NCI-H526 (cell line): ENCODE measurements around the gene CST1.
A peak's percentile ranks its signal among the peaks of the same experiment; 100 is the strongest.
"Not testable (repeated sequence)": the region's sequence is repeated elsewhere in the genome, so short reads cannot be mapped to it uniquely, and the experiment has no call there.

Source experiments
- DNase-seq, 2 experiments: peaks; one replicate each; lab custom pipeline; 2025; lab: John Stamatoyannopoulos, UW

CST1 gene

GRCh38 chr20:23754731-23755130 lies 4.0 kb upstream of the CST1 start:
- DNase-seq: no peak

- no peak for DNase-seq
These were observed 2.9 kb upstream of the CST1 start for GRCh38 chr20:23753589-23753988.

- DNase-seq: no peak
These were observed 2.4 kb upstream of the CST1 start for GRCh38 chr20:23753194-23753548.

- DNase-seq: no peak
These were observed 1.9 kb upstream of the CST1 start for GRCh38 chr20:23752481-23753193.

GRCh38 chr20:23752019-23752418 lies 1.3 kb upstream of the CST1 start:
- DNase-seq: no peak

- DNase-seq: no peak
These were observed 989 bp downstream of the CST1 start for GRCh38 chr20:23749746-23750145.

GRCh38 chr20:23748975-23749374 lies 1.8 kb downstream of the CST1 start:
- DNase-seq: not testable (repeated sequence)

- DNase-seq: not testable (repeated sequence)
These were observed 3.2 kb downstream of the CST1 start for GRCh38 chr20:23747551-23747950.

GRCh38 chr20:23747092-23747491 lies 3.6 kb downstream of the CST1 start:
- DNase-seq: not testable (repeated sequence)

- no peak for DNase-seq
These were observed 4.4 kb downstream of the CST1 start for GRCh38 chr20:23746321-23746720.

- no peak for DNase-seq
These were observed 5.5 kb downstream of the CST1 start for GRCh38 chr20:23745247-23745646.

GRCh38 chr20:23744817-23745216 lies 5.9 kb downstream of the CST1 start:
- DNase-seq: no peak

- DNase-seq: not testable (repeated sequence)
These were observed 15.3 kb downstream of the CST1 start for GRCh38 chr20:23735391-23735790.

- DNase-seq: not testable (repeated sequence)
These were observed 15.8 kb downstream of the CST1 start for GRCh38 chr20:23734949-23735348.

GRCh38 chr20:23734440-23734839 lies 16.3 kb downstream of the CST1 start:
- not testable (repeated sequence) for DNase-seq

- DNase-seq: no peak
These were observed 23.7 kb downstream of the CST1 start for GRCh38 chr20:23727016-23727415.

GRCh38 chr20:23725102-23725501 lies 25.6 kb downstream of the CST1 start:
- no peak for DNase-seq

GRCh38 chr20:23723659-23724307 lies 27.0 kb downstream of the CST1 start:
- DNase-seq: peak; percentile 7 to 63

- peak in 1 of 2 experiments; percentile 2 for DNase-seq
These were observed 27.9 kb downstream of the CST1 start for GRCh38 chr20:23722851-23723250.

GRCh38 chr20:23721962-23722361 lies 28.8 kb downstream of the CST1 start:
- no peak for DNase-seq

GRCh38 chr20:23719351-23719750 lies 31.4 kb downstream of the CST1 start:
- DNase-seq: not testable (repeated sequence)

- DNase-seq: not testable (repeated sequence)
These were observed 39.0 kb downstream of the CST1 start for GRCh38 chr20:23711778-23712177.

GRCh38 chr20:23710771-23711170 lies 40.0 kb downstream of the CST1 start:
- no peak for DNase-seq

- DNase-seq: no peak
These were observed 44.8 kb downstream of the CST1 start for GRCh38 chr20:23705895-23706294.
